Spleen (tissue), 11 donors: ENCODE measurements around the gene ETHE1. TPM values are rescaled to one million over a fixed set of nuclear protein-coding genes. Genes with fewer than 3 reads are reported as not detected.
"Not testable (repeated sequence)": the region's sequence is repeated elsewhere in the genome, so short reads cannot be mapped to it uniquely, and the experiment has no call there.

Experiments
- DNase-seq: peaks from one replicate; pipeline ENCODE4 v3.0.0-alpha.2; 2020
- H3K27ac ChIP-seq, 8 donors: fragments of 200-600 bp; sonication (generic) in 7 of 8; 1 replicate in 4 of 8; 2 replicates in 4 of 8; pipeline versions ENCODE4 v1.5.0 to v1.8.0; 2016 to 2021; ENCODE audit warnings: inconsistent platforms in 4 of 8, mild to moderate bottlenecking in 4 of 8, moderate library complexity in 1 of 8
- H3K27me3 ChIP-seq, 7 donors: fragments of 200-600 bp; sonication (generic) in 6 of 7; replicated peaks in 1 of 7; 1 replicate in 4 of 7; 2 replicates in 3 of 7; pipeline versions ENCODE4 v1.5.0 to v1.8.0; 2016 to 2021; ENCODE audit warnings: inconsistent platforms in 3 of 7, mild to moderate bottlenecking in 1 of 7
- H3K36me3 ChIP-seq, 6 donors: fragments of 200-600 bp; sonication (generic) in 5 of 6; 1 replicate in 4 of 6; 2 replicates in 2 of 6; pipeline versions ENCODE4 v1.5.0 to v1.8.0; 2016 to 2021; ENCODE audit warnings: inconsistent platforms in 2 of 6
- H3K4me1 ChIP-seq, 6 donors: fragments of 200-600 bp; sonication (generic) in 5 of 6; 1 replicate in 3 of 6; 2 replicates in 3 of 6; pipeline versions ENCODE4 v1.5.0 to v1.8.0; 2016 to 2021; ENCODE audit warnings: inconsistent platforms in 3 of 6
- H3K4me3 ChIP-seq, 8 donors: fragments of 200-600 bp; sonication (generic) in 7 of 8; 1 replicate in 4 of 8; 2 replicates in 4 of 8; pipeline versions ENCODE4 v1.5.0 to v1.8.0; 2016 to 2021; ENCODE audit warnings: inconsistent platforms in 4 of 8, mild to moderate bottlenecking in 4 of 8, moderate library complexity in 2 of 8
- H3K9me3 ChIP-seq, 8 donors: fragments of 200-600 bp; sonication (generic) in 7 of 8; 1 replicate in 4 of 8; 2 replicates in 4 of 8; pipeline versions ENCODE4 v1.5.0 to v1.8.0; 2016 to 2021; ENCODE audit warnings: inconsistent platforms in 4 of 8
- POLR2A ChIP-seq, 3 donors: fragments of 450-650 bp; IDR thresholded peaks; one replicate each; pipeline ENCODE4 v1.5.1; 2017; ENCODE audit warnings: antibody characterized with exemption in 3 of 3, mild to moderate bottlenecking in 1 of 3
- POLR2AphosphoS5 ChIP-seq, 3 donors: sonication (generic); formaldehyde crosslinking; IDR thresholded peaks; one replicate each; pipeline ENCODE4 v1.5.1; 2017; ENCODE audit warnings: antibody characterized with exemption in 3 of 3
- WGBS, 5 donors: extraction: QIAGEN DNeasy Blood & Tissue Kit in 3 of 5; methylation state at CpG; one replicate each; pipeline versions ENCODE4 v1.1.5 to v1.1.7; 2013 to 2018; 5-methylcytosine and 5-hydroxymethylcytosine counted together
- intact Hi-C: fragments of 100-400 bp; cut with DNase I; formaldehyde crosslinking; loops from one replicate; pipeline ENCODE4 v1.15.0; 2023; ENCODE audit warnings: low total_unique reads
- polyA plus RNA-seq, 3 donors: library from polyadenylated mRNA; stranded (reverse); fragments of 200-250 nt; gene quantifications; one replicate each; pipeline ENCODE4 v1.2.1, GENCODE V29; 2013
- total RNA-seq, 7 donors: library from RNA; depleted of rRNA in 3 of 7; stranded (reverse); fragments of >200 nt in 3 of 7; fragmentation: NEBNext Ultra II Directional in 4 of 7; extraction: Animal tissue kit (Norgen Biotek cat#: 25700) in 4 of 7; gene quantifications; one replicate each; pipeline versions ENCODE4 v1.1.0 to v1.2.1, GENCODE V29; 2016 to 2021
- TF ChIP-seq, protein P1 (sequence below), 11 experiments: fragments of 200-600 bp in 7 of 11; fragments of 450-650 bp in 4 of 11; sonication (generic) in 4 of 11; IDR thresholded peaks in 8 of 11; conservative IDR thresholded peaks in 3 of 11; 1 replicate in 7 of 11; 2 replicates in 4 of 11; pipeline versions ENCODE4 v1.4.0 to v1.8.0; 2016 to 2021; ENCODE audit warnings: antibody characterized with exemption in 11 of 11, inconsistent platforms in 4 of 11, mild to moderate bottlenecking in 1 of 11
- donor health status: healthy with polysubstance abuse.
- donor health status: DM: no; HTN: no; CAD: no; lungs with moderate emphysema.
- donor health status: DM: no; HTN: no; CAD: no.
- donor health status: Bipolar disorder and iron deficiency.
- donor health status: healthy.
- donor health status: DM: no; HTN: no; CAD: no.
- donor health status: DM: yes; HTN: yes; CAD: no.

The ETHE1 gene
- total and polyA plus RNA-seq, 10 donors, result 20.2 to 53.4 (median 34.9) TPM

DNA sequence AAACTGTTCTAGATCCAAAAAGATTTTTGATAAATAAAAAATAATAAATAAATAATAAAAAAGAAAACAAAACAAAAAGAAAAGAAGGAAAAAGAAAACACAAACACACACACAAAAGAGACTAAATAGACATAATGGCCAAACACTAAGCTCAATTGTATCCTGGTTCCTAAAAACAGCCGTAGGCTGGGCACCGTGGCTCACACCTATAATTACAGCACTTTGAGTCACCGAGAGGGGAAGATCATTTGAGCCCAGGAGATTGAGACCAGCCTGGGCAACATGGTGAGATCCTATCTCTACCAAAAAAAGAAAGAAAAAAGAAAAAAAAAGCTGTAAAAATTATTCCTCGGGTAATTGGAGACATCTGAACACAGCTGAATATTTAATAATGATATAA, 8.9 kb downstream of the ETHE1 start:
- H3K4me1 ChIP-seq, result peaks cover 4 to 50% (median 13%) of the 10 kb centered on the region in 6 donors
- no peaks in the 10 kb centered on the region for H3K9me3 ChIP-seq
- DNase-seq, result no peak
- no peak overlapping the region for H3K4me3 ChIP-seq
- WGBS, 5 donors, result 77 to 83% (median 82%) methylated on average over 4 of the region's 4 CpGs
- TF ChIP-seq POLR2AphosphoS5 (IDR thresholded peaks at IDR 0.05) (no peak), POLR2A (IDR thresholded peaks at IDR 0.05) (no peak)
- TF ChIP-seq, protein P1, sequence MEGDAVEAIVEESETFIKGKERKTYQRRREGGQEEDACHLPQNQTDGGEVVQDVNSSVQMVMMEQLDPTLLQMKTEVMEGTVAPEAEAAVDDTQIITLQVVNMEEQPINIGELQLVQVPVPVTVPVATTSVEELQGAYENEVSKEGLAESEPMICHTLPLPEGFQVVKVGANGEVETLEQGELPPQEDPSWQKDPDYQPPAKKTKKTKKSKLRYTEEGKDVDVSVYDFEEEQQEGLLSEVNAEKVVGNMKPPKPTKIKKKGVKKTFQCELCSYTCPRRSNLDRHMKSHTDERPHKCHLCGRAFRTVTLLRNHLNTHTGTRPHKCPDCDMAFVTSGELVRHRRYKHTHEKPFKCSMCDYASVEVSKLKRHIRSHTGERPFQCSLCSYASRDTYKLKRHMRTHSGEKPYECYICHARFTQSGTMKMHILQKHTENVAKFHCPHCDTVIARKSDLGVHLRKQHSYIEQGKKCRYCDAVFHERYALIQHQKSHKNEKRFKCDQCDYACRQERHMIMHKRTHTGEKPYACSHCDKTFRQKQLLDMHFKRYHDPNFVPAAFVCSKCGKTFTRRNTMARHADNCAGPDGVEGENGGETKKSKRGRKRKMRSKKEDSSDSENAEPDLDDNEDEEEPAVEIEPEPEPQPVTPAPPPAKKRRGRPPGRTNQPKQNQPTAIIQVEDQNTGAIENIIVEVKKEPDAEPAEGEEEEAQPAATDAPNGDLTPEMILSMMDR (IDR thresholded peaks at IDR 0.05 in 8 of 11, conservative IDR thresholded peaks at IDR 0.05 in 3 of 11), result no peak
- H3K27ac ChIP-seq, result no peak overlapping the region
- H3K27me3 ChIP-seq, result no peaks in the 10 kb centered on the region
- H3K36me3 ChIP-seq, result peaks cover 0 to 55% (median 0%) of the 10 kb centered on the region in 6 donors
- intact Hi-C loops, result loop anchor here (2.0 kb wide), 1 partner anchor 71 kb away; no protein-coding TSS in a partner anchor

DNA sequence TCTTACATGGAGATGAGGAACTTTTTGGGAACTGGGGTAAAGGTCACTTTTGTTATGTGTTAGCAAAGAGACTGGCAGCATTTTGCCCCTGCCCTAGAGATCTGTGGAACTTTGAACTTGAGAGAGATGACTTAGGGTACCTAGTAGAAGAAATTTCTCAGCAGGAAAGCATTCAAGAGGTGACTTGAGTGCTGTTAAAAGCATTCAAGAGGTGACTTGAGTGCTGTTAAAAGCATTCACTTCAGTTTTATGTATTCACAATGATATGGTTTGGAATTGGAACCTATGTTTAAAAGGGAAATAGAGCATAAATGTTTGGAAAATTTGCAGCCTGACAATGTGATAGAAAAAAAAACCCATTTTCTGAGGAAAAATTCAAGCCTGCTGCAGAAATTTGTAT, 14.6 kb downstream of the ETHE1 start:
- H3K27me3 ChIP-seq, intact Hi-C loops, DNase-seq, H3K4me3 ChIP-seq, H3K27ac ChIP-seq, H3K9me3 ChIP-seq, H3K4me1 ChIP-seq: not testable (repeated sequence)
- peaks cover 0 to 80% (median 24%) of the 10 kb centered on the region in 6 donors for H3K36me3 ChIP-seq

DNA sequence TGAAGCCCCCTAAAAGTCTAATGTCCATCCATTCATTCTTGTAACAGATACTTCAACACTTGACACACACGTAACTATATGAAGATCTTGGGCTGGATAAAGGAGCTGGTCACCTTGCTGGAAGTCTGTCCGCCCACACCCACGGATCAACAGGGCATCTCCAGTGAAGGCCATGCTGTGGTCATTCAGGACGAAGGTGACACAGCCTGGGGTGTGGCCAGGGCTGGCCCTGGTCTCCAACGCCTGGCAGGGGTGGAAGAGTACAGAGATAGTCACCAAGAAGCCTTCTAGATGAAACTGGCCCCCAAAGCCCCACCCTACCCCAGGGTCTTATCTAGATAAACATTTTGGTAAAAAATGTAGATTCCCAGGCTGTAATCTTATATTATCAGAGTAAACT, 15.7 kb downstream of the ETHE1 start:
- DNase-seq, result no peak
- no peaks in the 10 kb centered on the region for H3K27me3 ChIP-seq
- peaks cover 0 to 3% (median 0%) of the 10 kb centered on the region in 6 donors for H3K4me1 ChIP-seq
- WGBS, 5 donors, result 87 to 95% (median 90%) methylated on average over 5 of the region's 5 CpGs
- H3K36me3 ChIP-seq, result peaks cover 0 to 76% (median 24%) of the 10 kb centered on the region in 6 donors
- H3K27ac ChIP-seq, result no peak overlapping the region
- H3K9me3 ChIP-seq, result no peaks in the 10 kb centered on the region
- no peak overlapping the region for H3K4me3 ChIP-seq
- TF ChIP-seq POLR2AphosphoS5 (IDR thresholded peaks at IDR 0.05), result no peak
- no peak for TF ChIP-seq POLR2A (IDR thresholded peaks at IDR 0.05)
- TF ChIP-seq, protein P1 (IDR thresholded peaks at IDR 0.05 in 8 of 11, conservative IDR thresholded peaks at IDR 0.05 in 3 of 11), result no peak
- intact Hi-C loops, result no loop called here

DNA sequence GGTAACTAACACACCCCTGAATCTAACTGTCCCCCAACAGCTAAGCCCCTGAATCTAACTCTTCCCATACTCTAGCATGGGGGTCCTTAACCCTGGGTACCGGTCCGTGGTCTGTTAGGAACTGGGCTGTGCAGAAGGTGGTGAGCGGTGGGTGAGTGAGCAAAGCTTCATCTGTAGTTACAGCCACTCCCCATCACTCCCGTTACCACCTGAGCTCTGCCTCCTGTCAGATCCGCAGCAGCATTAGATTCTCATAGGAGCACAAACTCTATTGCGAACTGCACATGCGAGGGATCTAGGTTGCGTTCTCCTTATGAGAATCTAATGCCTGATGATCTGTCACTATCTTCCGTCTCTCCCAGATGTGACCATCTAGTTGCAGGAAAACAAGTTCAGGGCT, 16.3 kb downstream of the ETHE1 start:
- Histone ChIP-seq H3K4me3 (no peak overlapping the region), H3K9me3 (no peaks in the 10 kb centered on the region), H3K27me3 (no peaks in the 10 kb centered on the region), H3K36me3 (peaks cover 0 to 78% (median 24%) of the 10 kb centered on the region in 6 donors), H3K27ac (no peak overlapping the region), H3K4me1 (peaks cover 0 to 3% (median 0%) of the 10 kb centered on the region in 6 donors)
- DNase-seq, result no peak
- 96 to 99% (median 98%) methylated on average over 9 of the region's 9 CpGs for WGBS, 5 donors
- TF ChIP-seq, protein P1 (IDR thresholded peaks at IDR 0.05 in 8 of 11, conservative IDR thresholded peaks at IDR 0.05 in 3 of 11), result no peak
- TF ChIP-seq POLR2A (IDR thresholded peaks at IDR 0.05) (no peak), POLR2AphosphoS5 (IDR thresholded peaks at IDR 0.05) (no peak)
- intact Hi-C loops, result no loop called here

DNA sequence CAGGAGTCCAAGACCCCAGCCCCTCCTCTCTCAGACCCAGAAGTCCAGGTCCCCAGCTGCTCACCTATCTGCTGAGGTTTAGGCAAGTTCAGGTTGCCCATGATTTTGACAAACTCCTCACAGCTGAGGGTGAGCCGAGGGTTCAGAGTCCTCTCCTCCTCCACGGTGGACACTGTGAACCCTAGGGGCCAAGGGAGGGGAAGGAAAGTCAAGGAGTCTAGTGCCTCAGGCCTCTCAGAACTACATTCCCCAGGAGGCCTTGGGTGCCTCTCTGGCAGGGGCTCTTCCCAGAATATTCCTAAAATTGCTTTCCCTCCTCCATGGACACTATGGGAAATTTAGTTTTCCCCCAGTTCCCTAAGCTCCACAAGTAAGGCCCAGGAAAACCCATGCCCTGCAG, 19.1 kb downstream of the ETHE1 start:
- no peaks in the 10 kb centered on the region for H3K9me3 ChIP-seq
- peaks cover 5 to 28% (median 16%) of the 10 kb centered on the region in 6 donors for H3K4me1 ChIP-seq
- DNase-seq, result no peak
- no peak overlapping the region for H3K4me3 ChIP-seq
- H3K27ac ChIP-seq, result no peak overlapping the region
- TF ChIP-seq POLR2A (IDR thresholded peaks at IDR 0.05) (no peak), POLR2AphosphoS5 (IDR thresholded peaks at IDR 0.05) (no peak)
- TF ChIP-seq, protein P1 (IDR thresholded peaks at IDR 0.05 in 8 of 11, conservative IDR thresholded peaks at IDR 0.05 in 3 of 11), result no peak
- intact Hi-C loops, result no loop called here
- H3K36me3 ChIP-seq, result peaks cover 0 to 57% (median 24%) of the 10 kb centered on the region in 6 donors
- WGBS, 5 donors, result 78 to 100% (median 88%) methylated on average over 1 to 2 of the region's 2 CpGs
- no peaks in the 10 kb centered on the region for H3K27me3 ChIP-seq
